HUES6 (cell line): ENCODE results near the gene PELO.
"Not testable (repeated sequence)": the region's sequence is repeated elsewhere in the genome, so short reads cannot be mapped to it uniquely, and the experiment has no call there.

Experiments used
- H3K27ac ChIP-seq: 2 replicates; pipeline ENCODE4 v1.7.0; 2013; ENCODE audit warnings: low read depth, mild to moderate bottlenecking, low read length, inconsistent platforms
- H3K27me3 ChIP-seq: 2 replicates; pipeline ENCODE4 v1.6.1; 2013; ENCODE audit warnings: low read length; ENCODE audit not compliant: control insufficient read depth, insufficient read depth
- H3K36me3 ChIP-seq: 2 replicates; pipeline ENCODE4 v1.6.1; 2013; ENCODE audit warnings: low read length; ENCODE audit not compliant: control insufficient read depth, insufficient read depth
- H3K4me1 ChIP-seq: 2 replicates; pipeline ENCODE4 v1.6.1; 2013; ENCODE audit warnings: low read length; ENCODE audit not compliant: control insufficient read depth, insufficient read depth
- H3K4me3 ChIP-seq: 2 replicates; pipeline ENCODE4 v1.5.1; 2013; ENCODE audit warnings: low read depth, low read length
- H3K9ac ChIP-seq: one replicate; pipeline ENCODE4 v1.6.1; 2013; ENCODE audit warnings: mild to moderate bottlenecking, low read length
- H3K9me3 ChIP-seq: 2 replicates; pipeline ENCODE4 v1.6.1; 2013; ENCODE audit warnings: low read depth, low read length; ENCODE audit not compliant: control insufficient read depth, insufficient read depth

Gene PELO

DNA sequence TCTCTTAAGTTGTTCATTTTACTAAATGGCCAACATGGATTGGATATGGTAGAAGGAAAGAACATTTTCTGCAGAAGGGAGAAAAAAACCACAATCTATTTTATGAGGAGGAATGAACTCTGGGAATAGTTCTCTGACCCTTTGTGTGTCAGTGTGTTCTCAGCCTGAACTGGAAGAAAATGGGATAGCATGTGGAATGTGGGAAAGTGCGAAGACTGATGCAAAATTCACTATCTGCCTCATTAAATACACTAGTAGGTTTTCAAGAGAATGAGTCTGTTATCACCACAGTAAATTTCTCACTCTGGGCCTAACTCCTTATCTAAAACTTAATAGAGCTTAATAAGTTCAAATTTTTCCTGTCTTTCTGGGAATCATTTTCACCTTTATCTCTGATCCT, 22.7 kb downstream of the PELO start:
- H3K4me1 ChIP-seq = no peaks in the 10 kb centered on the region
- no peak overlapping the region for H3K9ac ChIP-seq
- no peaks in the 10 kb centered on the region for H3K36me3 ChIP-seq
- H3K4me3 ChIP-seq = no peak overlapping the region
- H3K27ac ChIP-seq = no peak overlapping the region
- H3K27me3 ChIP-seq = no peaks in the 10 kb centered on the region
- no peaks in the 10 kb centered on the region for H3K9me3 ChIP-seq

DNA sequence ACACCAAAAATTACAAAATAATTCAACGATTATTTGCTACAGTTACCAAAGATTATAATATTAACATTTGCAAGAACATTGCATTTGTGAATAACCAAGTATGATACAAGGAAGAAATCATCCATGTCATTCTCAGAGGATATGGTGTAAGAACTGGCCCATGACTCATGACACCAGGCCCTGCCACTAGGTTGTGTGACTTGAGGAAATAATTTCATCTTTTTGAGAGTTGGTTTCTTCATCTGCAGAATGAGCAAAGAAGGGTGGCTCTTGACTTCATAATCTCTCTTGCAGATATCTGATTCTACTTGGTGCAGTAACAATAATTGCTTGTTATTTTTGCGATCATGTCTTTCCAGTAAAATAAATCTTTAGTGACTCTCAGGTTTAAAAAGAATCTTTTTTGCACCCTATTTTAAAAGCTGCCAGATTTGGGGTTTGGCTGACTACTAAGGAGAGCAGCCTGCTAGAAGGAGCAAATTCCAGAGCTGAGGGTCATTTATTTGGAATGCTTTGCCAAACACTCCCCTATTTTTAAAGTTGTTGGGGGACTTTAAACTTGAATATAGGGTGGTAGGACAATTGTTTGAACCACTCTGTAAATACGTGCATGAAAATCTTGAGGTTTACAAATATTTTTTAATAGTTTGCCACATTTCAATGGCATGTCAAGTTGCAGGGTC, 23.5 kb downstream of the PELO start:
- Histone ChIP-seq H3K4me1 (no peaks in the 10 kb centered on the region), H3K4me3 (no peak overlapping the region), H3K36me3 (no peaks in the 10 kb centered on the region), H3K9me3 (no peaks in the 10 kb centered on the region), H3K27me3 (no peaks in the 10 kb centered on the region), H3K9ac (no peak overlapping the region), H3K27ac (no peak overlapping the region)

DNA sequence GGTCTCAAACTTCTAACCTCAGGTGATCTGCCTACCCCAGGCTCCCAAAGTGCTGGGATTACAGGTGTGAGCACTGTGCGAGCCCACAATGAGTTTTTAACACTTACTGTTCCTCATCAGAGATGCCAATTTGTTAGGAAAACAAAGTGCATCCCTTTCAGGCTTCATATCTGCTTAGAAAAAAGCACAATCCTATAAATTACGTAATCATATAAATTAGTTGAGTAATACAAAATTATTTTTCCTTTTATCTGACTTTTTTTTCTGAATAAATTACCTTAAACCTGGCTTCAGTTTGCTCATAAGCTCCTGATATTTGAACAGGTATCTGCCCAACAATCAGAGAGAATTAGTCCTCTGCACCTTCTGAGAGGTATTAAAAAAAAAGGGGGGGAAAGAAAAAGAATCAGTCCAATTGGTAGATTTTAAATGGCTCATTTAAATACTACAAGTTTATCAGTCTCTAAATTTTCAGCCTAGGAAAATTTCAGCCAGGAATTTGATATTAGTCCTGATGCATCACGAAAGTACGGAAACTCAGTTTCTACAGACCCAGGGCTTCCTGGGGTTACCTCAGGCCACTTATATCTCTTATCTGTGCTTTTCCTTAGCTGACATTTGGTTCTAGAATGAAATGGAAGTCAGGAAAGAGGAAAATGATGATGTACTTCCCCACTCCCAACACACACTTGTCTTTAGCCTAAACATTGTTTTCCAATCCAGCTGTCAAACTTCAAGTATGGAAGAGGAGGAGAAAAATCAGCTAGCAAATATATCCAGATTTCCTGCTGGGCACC, 26.8 kb downstream of the PELO start:
- Histone ChIP-seq H3K9me3 (no peaks in the 10 kb centered on the region), H3K9ac (no peak overlapping the region), H3K27ac (no peak overlapping the region), H3K4me3 (no peak overlapping the region), H3K4me1 (peaks cover 6% of the 10 kb centered on the region; the same call in 1 of the 2 replicates), H3K27me3 (no peaks in the 10 kb centered on the region), H3K36me3 (no peaks in the 10 kb centered on the region)

DNA sequence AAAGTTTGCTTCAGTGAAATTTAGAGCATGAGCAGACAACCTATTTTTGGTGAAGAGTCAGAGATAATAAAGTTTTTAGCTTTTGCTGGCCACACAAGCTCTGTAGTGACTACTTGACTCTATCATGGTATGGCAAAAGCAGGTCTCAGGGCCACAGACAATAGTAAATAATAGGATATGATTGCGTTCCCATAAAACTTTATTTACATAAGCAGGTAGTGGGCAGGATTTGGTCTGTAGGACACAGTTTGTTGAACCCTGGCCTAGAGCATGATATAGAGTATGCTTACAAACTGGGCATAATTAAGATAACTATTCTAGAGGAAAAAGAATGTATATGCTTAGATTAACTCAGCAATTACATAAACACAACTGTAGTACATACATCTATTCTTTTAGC, 30.1 kb downstream of the PELO start:
- no peaks in the 10 kb centered on the region for H3K9me3 ChIP-seq

DNA sequence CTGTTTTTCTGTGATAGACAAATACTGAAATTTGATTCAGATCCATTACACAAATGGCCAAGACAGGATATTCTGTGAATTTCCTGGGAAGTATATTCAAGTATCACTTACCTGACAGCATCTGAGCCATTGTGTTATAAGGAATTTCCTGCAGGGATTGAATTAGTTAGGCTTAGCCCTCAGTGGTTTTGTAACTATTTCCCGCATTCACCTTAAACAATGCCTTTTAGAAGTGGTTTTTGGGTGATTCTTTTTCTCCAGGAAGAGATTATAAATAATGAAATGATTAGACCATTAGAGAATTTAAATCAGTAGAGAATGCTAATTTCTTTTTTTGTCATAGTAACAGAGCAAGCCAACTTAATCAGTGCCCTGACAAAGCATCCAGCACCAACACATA, 30.6 kb downstream of the PELO start:
- H3K4me1 ChIP-seq = peaks cover 6% of the 10 kb centered on the region; the same call in 1 of the 2 replicates
- H3K4me3 ChIP-seq = no peak overlapping the region
- H3K9me3 ChIP-seq = no peaks in the 10 kb centered on the region
- no peaks in the 10 kb centered on the region for H3K27me3 ChIP-seq
- no peak overlapping the region for H3K27ac ChIP-seq
- H3K36me3 ChIP-seq = no peaks in the 10 kb centered on the region
- no peak overlapping the region for H3K9ac ChIP-seq

More for the DNA sequence above, 30.1 kb downstream of the PELO start:
- no peaks in the 10 kb centered on the region for H3K36me3 ChIP-seq
- H3K4me1 ChIP-seq = peaks cover 6% of the 10 kb centered on the region; the same call in 1 of the 2 replicates
- no peak overlapping the region for H3K9ac ChIP-seq
- H3K4me3 ChIP-seq = no peak overlapping the region
- no peak overlapping the region for H3K27ac ChIP-seq
- H3K27me3 ChIP-seq = no peaks in the 10 kb centered on the region

DNA sequence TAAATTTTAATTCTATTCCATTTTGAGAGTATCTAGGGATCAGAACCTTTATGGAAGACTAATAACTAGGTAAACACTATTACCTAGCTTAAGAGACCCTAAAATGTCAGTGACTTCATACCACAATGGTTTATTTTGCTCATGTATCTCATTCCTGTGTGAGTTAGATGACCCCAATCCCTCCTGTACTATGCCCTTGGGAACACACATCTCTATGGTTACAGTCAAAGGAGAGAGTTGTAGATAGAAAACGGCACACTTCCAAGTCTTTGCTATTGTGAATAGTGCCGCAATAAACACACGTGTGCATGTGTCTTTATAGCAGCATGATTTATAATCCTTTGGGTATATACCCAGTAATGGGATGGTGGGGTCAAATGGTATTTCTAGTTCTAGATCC, 31.1 kb downstream of the PELO start:
- not testable (repeated sequence) for H3K4me1 ChIP-seq, H3K36me3 ChIP-seq, H3K9ac ChIP-seq, H3K27me3 ChIP-seq, H3K9me3 ChIP-seq, H3K4me3 ChIP-seq, H3K27ac ChIP-seq

DNA sequence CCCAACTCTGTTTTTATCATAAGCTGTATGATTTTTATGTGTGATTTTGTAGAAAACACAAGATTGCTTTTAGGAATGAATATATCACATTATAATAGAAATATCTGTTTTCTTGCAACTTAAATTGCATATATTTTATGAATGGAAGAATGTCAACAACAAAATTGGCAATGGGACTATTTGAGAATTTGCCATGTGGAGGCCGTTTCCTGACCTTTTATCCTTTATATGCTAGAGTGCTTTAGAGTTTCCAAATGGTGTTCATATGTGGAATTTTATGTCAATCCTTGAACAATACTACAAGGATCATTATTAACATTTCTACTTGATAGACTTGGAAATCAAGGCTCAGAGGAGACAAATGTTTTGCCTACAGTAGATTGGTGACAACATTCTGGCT, 34.2 kb downstream of the PELO start:
- H3K4me3 ChIP-seq = no peak overlapping the region
- peaks cover 6% of the 10 kb centered on the region; the same call in 1 of the 2 replicates for H3K4me1 ChIP-seq
- H3K36me3 ChIP-seq = no peaks in the 10 kb centered on the region
- no peak overlapping the region for H3K9ac ChIP-seq
- H3K27me3 ChIP-seq = no peaks in the 10 kb centered on the region
- no peaks in the 10 kb centered on the region for H3K9me3 ChIP-seq
- H3K27ac ChIP-seq = no peak overlapping the region

DNA sequence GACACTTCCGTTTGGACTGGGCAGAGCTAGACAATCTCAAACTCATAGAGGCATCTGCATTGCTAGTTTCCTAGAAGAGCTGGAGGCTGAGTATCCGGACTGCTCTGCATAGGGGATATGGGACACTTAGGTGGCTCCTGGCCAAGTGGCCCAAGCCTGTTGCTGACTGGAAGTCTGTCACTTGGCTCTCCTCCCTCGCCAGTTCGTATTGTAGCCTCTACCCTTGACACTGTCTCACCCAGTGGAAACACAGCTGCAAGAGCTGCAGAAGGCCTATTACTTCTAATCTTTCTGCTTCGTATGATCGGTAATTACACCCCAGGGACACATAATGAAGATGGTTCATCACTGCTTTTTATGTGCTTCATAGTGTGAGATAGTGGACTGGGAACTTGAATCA, 34.7 kb downstream of the PELO start:
- no peaks in the 10 kb centered on the region for H3K36me3 ChIP-seq
- no peaks in the 10 kb centered on the region for H3K27me3 ChIP-seq
- no peak overlapping the region for H3K27ac ChIP-seq
- H3K9ac ChIP-seq = no peak overlapping the region
- no peak overlapping the region for H3K4me3 ChIP-seq
- peaks cover under 1% of the 10 kb centered on the region; the same call in 1 of the 2 replicates for H3K4me1 ChIP-seq
- no peaks in the 10 kb centered on the region for H3K9me3 ChIP-seq

DNA sequence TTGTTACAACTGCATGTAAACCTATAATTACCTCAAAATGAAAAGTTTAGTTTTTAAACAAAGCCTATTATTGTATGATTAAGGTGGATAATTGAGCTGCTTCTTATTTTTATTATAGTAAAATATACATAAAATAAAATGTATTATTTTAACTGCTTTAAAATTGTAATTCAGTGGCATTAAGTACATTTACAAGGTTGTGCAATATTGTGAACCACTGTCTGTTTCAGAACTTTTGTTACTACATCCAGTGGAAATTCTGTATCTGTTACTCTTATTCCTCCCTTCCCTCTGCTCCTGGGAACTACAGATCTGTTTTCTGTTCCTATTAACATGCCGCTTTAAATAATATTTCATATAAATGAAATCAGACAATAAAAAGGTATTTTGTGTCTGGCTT, 37.1 kb downstream of the PELO start:
- Histone ChIP-seq H3K27me3 (no peaks in the 10 kb centered on the region), H3K27ac (no peak overlapping the region), H3K9ac (no peak overlapping the region), H3K36me3 (no peaks in the 10 kb centered on the region), H3K4me3 (no peak overlapping the region), H3K4me1 (no peaks in the 10 kb centered on the region), H3K9me3 (peaks cover 4% of the 10 kb centered on the region; the same call in 1 of the 2 replicates)

DNA sequence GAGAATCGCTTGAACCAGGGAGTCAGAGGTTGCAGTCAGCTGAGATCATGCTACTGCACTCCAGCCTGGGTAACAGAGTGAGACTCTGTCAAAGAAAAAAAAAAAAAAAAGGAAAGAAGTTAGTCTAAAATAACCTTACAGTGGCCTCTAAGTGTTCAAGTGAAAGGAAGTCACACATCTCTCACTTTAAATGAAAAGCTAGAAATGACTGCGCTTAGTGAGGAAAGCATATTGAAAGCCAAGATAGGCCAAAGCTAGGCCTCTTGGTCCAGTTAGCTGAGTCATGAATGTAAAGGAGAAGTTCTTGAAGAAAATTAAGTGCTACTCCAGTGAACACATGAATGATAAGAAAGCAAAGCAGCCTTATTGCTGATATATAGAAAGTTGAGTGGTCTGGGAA, 38.1 kb downstream of the PELO start:
- Histone ChIP-seq H3K4me1 (no peaks in the 10 kb centered on the region), H3K36me3 (no peaks in the 10 kb centered on the region), H3K27ac (no peak overlapping the region), H3K9me3 (peaks cover 4% of the 10 kb centered on the region; the same call in 1 of the 2 replicates), H3K9ac (no peak overlapping the region), H3K27me3 (no peaks in the 10 kb centered on the region), H3K4me3 (no peak overlapping the region)

DNA sequence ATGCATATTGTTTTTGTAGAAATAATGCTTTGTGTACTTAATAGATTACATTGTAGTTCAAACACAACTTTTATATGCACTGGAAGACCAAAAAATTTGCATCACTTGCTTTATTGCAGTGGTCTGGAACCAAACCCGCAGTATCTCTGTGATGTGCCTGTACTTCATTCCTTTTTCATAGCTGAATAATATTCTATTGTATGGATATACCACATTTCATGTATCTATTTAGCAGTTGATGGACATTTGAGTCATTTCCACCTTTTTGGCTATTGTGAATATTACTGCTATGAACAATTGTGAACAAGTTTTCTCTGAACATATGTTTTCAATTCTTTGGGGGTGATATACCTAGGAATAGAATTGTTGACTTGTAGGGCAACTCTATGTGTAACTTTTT, 40.1 kb downstream of the PELO start:
- no peaks in the 10 kb centered on the region for H3K27me3 ChIP-seq
- H3K27ac ChIP-seq = no peak overlapping the region
- no peak overlapping the region for H3K4me3 ChIP-seq
- H3K9ac ChIP-seq = no peak overlapping the region
- peaks cover 4% of the 10 kb centered on the region; the same call in 1 of the 2 replicates for H3K9me3 ChIP-seq
- no peaks in the 10 kb centered on the region for H3K36me3 ChIP-seq
- no peaks in the 10 kb centered on the region for H3K4me1 ChIP-seq
